ENCODE results near the gene ACER2. TPM values are rescaled to one million over a fixed set of nuclear protein-coding genes. Genes with fewer than 3 reads are reported as not detected.

Gene ACER2
- total RNA-seq, 4 donors from 2014 or later: 2.8 to 13.5 (median 6.9) TPM

- intact Hi-C loops (cut with DNase I; ENCODE audit: low total_unique reads): no loop called here
- H3K9me3 ChIP-seq: no peaks in the 10 kb centered on the region
- H3K36me3 ChIP-seq: no peaks in the 10 kb centered on the region
Measured at GRCh38 chr9:19451240-19452087, 42.7 kb downstream of the ACER2 start.

GRCh38 chr9:19456426-19456825 lies 47.6 kb downstream of the ACER2 start:
- intact Hi-C loops (cut with DNase I; ENCODE audit: low total_unique reads): no loop called here
- DNase-seq: no peak
- no peaks in the 10 kb centered on the region for H3K36me3 ChIP-seq
- H3K4me1 ChIP-seq: no peaks in the 10 kb centered on the region
- TF ChIP-seq POLR2A (IDR thresholded peaks at IDR 0.05): no peak
- TF ChIP-seq CTCF (IDR thresholded peaks at IDR 0.05): no peak
- H3K9me3 ChIP-seq: no peaks in the 10 kb centered on the region
- no peaks in the 10 kb centered on the region for H3K27me3 ChIP-seq
- peak overlapping the region; percentile 53 to 65 for H3K27ac ChIP-seq
- no peak overlapping the region for H3K4me3 ChIP-seq

More at GRCh38 chr9:19451240-19452087, 42.7 kb downstream of the ACER2 start:
- Histone ChIP-seq H3K4me3 (no peak overlapping the region), H3K27ac (no peak overlapping the region), H3K27me3 (no peaks in the 10 kb centered on the region), H3K4me1 (no peaks in the 10 kb centered on the region)
- TF ChIP-seq CTCF (IDR thresholded peaks at IDR 0.05) (no peak), POLR2A (IDR thresholded peaks at IDR 0.05) (no peak)
- DNase-seq: no peak

- no peaks in the 10 kb centered on the region for H3K27me3 ChIP-seq
- peak overlapping the region; percentile 53 to 65 for H3K27ac ChIP-seq
- no peaks in the 10 kb centered on the region for H3K36me3 ChIP-seq
- TF ChIP-seq CTCF (IDR thresholded peaks at IDR 0.05): peak; percentile 94 to 97 (median 96)
- TF ChIP-seq POLR2A (IDR thresholded peaks at IDR 0.05): no peak
- H3K4me3 ChIP-seq: no peak overlapping the region
- peak; percentile 75 to 77 for DNase-seq
- intact Hi-C loops (cut with DNase I; ENCODE audit: low total_unique reads): no loop called here
- H3K4me1 ChIP-seq: no peaks in the 10 kb centered on the region
- H3K9me3 ChIP-seq: no peaks in the 10 kb centered on the region
Measured at GRCh38 chr9:19456996-19457692, 48.3 kb downstream of the ACER2 start.

- H3K4me3 ChIP-seq: no peak overlapping the region
- no peaks in the 10 kb centered on the region for H3K9me3 ChIP-seq
- H3K27ac ChIP-seq: peak overlapping the region; percentile 53 to 65
- intact Hi-C loops (cut with DNase I; ENCODE audit: low total_unique reads): no loop called here
- TF ChIP-seq POLR2A (IDR thresholded peaks at IDR 0.05) (no peak), CTCF (IDR thresholded peaks at IDR 0.05) (no peak)
- no peaks in the 10 kb centered on the region for H3K36me3 ChIP-seq
- no peaks in the 10 kb centered on the region for H3K4me1 ChIP-seq
- DNase-seq: no peak
- no peaks in the 10 kb centered on the region for H3K27me3 ChIP-seq
Measured at GRCh38 chr9:19457693-19458009, 48.8 kb downstream of the ACER2 start.

GRCh38 chr9:19460243-19460642 lies 51.4 kb downstream of the ACER2 start:
- H3K4me1 ChIP-seq: peaks cover 0 to 4% of the 10 kb centered on the region in 2 donors
- no peak overlapping the region for H3K4me3 ChIP-seq
- H3K27me3 ChIP-seq: no peaks in the 10 kb centered on the region
- no peak overlapping the region for H3K27ac ChIP-seq
- H3K36me3 ChIP-seq: no peaks in the 10 kb centered on the region
- TF ChIP-seq CTCF (IDR thresholded peaks at IDR 0.05) (no peak), POLR2A (IDR thresholded peaks at IDR 0.05) (no peak)
- intact Hi-C loops (cut with DNase I; ENCODE audit: low total_unique reads): no loop called here
- no peak for DNase-seq
- no peaks in the 10 kb centered on the region for H3K9me3 ChIP-seq
